Measurements from ENCODE around the gene SLC10A3.

Gene SLC10A3

DNA sequence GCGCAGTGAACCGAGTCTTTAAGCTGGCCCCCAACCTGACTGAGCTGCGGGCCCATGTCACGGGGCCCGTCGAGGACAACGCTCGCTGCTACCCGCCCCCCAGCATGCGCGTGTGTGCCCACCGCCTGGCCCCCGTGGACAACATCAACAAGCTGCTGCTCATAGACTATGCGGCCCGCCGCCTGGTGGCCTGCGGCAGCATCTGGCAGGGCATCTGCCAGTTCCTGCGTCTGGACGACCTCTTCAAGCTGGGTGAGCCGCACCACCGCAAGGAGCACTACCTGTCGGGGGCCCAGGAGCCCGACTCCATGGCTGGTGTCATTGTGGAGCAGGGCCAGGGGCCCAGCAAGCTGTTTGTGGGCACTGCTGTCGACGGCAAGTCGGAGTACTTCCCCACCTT lies 30.1 kb downstream of the SLC10A3 start:
- DNase-seq = no peak

DNA sequence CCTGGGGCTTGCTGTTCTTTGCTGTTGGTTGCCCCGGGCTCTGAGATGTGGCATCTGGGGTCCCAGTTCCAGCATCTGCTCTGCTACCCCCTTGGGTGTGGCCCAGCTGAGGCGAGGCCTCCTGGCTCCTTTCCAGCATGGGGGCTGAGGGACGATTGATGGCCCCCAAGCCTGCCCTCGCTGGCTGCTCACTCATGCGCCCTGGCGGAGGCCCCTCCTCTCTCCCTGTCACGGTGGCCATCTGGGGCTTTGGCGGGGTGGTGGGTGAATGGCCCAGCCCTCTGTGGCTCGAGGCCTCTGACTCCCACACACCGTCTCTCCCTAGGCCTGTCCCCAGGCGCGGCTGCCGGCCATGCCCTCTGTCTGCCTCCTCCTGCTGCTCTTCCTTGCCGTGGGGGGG lies 30.6 kb downstream of the SLC10A3 start:
- DNase-seq = no peak

DNA sequence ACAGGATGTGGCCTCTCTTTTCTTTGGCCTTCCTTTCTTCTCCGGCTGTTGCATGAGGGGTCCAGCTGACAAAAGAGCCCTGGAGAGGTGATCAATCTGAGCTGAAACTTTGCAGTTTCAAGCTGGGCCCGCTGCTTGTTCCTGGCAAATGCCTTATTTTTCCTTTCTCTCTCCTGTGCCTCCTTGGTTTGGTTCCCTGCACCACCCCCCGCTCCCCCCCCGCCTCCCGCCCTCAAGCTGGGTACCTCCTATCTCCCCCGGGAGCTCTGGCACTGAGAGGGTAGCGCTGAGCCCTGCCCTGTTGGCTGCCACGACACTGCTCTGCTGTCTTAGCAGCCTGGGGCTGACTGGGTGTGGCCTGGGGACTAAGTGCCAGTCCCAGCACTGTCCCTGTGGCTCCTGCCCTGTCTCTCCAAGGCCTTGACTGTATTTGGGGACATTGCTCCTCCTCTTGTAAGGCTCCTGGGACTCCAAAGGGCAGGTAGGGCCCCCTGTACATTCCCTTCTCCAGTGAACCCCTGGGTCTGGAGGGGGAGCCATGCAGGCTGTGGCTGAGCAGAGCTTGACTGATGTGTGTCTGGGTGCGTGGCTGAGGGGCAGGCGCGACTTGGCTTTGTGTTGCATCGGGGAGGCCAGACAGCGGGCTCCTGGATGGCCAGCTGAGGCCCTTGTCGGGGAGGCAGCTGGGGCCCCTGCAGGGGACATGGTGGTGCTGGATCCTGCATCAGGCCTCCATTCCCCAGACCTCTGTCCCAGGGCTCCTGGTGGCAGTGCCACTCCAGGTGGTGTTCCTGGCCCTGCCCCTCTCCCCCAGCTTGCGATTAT lies 31.3 kb downstream of the SLC10A3 start:
- no peak for DNase-seq

DNA sequence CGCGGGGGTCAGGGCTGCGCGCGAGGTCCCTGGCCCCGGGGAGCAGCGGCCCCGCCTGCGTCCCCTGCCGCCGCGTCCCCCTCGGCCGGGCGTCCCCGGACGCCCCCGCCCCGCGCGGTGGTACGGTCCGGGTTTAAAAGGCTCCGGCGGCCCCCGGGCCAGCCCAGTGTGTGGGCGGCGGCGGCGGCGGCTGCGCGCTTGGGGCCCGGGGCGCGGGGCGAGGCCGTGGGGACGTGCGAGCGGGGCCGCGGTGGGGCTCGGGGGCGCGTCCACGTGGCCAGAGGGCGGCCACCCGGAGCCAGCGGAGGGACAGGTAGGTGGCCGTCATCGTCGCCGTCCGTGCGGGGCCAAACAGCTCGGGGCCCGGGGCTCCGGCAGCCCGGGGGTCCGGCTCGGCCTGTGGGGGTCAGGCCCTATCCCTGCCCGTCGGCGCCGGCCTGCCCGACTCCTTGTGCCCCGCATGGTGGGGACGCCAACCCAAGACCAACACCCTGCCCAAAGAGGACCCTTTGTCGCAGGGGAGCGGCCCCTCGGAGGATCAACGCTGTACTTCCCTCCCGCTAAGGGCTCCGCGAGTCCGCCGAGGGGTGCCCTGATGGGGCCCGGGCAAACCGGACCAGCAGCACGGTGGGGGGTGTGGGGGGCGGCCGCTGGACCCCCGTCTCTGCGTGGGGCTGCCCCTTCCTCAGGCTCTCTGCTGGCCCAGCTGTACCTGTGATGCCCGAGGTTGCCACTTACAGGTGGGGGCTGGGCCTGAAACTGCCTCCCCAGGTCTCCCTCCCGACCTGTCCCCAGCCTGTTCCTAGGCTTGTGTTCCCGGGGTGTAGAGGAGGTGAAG lies 32.1 kb downstream of the SLC10A3 start, which contains the start of gene PLXNA3:
Gene PLXNA3, plus strand, starts transcription at position 166 of the 838 bp plus-strand sequence. CDS start 1,903 bp downstream, outside the sequence.
- peak; percentile 55 to 69 for DNase-seq

DNA sequence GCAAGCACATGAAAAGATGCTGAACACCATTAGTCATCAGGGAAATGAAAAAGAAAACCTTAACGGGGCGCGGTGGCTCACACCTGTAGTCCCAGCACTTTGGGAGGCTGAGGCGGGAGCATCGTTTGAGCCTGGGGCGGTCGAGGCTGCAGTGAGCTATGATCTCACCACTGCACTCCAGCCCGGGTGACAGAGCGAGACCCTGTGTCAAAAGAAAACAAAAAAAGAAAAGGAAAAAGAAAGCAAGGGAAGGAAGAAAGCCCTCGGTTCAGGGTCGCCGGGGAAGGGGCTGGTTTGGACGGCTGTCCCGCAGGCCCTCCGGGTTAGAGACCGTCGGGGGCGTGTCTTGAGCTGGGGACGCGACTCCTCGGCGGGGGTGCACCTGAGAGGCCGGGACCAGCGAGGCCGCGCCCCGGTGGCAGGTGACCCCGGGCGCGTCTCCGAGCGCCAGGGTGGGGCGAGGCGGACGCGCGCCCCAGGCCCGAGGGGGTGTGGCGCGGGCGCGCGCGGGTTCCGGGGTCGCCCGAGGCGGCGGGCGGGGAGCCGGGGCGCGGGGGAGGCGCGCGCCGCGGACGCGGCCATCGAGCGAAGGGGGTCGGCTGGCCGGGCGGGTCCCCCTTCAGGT lies 32.8 kb downstream of the SLC10A3 start:
- DNase-seq = peak; percentile 32 to 56

DNA sequence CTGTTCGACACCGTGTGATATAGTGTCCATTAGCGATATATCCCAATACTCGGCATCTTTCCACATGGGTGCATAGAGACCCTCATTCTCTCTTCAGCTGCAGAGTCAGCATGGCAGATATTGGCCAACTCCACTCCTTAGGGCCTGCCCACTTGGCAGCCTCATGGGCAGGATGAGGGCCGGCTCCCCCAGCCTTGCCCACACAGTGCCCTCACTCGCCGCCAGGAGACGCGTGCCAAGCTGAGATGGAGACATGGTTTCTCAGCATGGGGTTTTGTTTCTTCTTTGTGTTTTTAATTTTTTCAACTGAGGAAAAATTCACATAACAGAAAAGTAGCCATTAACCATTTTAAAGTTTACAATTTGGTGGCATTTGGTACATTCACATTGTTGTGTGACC lies 37.6 kb downstream of the SLC10A3 start:
- no peak for DNase-seq

DNA sequence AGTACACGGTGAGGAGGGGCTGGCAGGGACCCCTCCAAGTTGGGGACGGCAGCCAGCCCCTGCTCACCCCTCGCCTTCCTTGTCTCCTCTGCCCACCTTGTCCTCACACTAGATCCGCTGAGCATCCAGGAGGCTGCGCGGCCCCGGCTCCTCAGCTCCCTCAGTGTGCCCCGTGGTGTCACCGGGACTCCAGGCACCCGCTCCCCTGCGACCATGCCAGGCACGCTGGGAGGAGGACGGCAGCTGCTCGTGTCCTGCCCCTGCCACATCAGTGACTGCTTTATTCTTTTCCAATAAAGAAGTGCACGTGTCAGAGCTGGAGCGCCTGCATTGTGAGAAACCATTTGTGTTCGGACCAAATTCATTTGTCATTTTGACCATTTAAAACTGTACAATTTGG lies 40.1 kb downstream of the SLC10A3 start:
- no peak for DNase-seq

DNA sequence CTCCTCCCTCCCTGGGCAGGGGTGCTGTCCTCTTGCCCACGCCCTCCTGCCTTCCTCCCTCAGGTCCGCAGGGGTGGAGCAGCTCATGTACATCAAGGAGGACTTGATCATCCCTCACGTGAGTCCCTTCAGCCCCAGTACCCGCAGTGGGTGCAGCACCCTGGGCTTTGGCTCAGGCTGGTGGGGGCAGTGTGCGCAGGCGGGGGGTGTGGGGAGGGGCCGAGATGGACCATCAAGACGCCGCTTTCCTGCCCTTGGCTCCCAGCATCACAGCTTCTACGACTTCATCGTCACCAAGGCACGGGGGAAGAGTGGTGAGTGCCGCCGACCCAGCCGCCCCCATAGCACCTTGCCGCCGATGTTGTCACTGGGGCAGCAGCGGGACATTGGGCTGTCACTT lies 40.8 kb downstream of the SLC10A3 start:
- DNase-seq = no peak

DNA sequence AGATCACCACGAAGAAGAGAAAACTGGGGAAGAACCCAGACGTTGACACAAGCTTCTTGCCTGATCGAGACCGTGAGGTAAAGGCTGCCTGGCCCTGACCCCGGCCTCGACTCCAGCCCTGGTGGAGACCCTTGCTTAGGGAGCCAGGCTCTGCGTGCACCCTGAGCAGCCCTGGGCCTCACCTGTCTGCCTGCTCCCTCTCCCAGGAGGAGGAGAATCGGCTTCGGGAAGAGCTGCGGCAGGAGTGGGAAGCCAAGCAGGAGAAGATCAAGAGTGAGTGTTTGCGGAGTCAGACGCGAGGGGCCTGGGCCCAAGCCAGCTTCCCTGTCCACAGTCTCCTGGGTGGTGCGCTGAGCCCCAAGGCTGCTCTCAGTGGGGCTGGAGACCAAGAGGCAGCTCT lies 41.9 kb downstream of the SLC10A3 start:
- DNase-seq = no peak

DNA sequence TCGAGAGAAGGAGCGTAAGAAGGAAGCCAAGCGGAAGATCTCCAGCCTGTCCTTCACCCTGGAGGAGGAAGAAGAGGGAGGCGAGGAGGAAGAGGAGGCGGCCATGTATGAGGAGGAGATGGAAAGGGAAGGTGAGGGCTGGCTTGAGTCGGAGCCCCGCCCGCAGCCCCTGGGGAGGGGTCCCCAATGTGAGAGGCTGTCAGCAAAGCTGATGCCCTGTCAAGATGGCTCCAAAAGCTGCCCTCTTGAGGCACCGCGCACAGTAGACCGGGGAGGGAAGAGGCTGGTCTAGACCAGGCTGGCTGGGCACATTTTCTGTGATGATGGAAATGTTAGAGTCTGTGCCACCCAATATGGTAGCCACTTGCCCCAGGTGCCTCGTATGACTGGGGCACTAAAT lies 44.0 kb downstream of the SLC10A3 start:
- DNase-seq = no peak

DNA sequence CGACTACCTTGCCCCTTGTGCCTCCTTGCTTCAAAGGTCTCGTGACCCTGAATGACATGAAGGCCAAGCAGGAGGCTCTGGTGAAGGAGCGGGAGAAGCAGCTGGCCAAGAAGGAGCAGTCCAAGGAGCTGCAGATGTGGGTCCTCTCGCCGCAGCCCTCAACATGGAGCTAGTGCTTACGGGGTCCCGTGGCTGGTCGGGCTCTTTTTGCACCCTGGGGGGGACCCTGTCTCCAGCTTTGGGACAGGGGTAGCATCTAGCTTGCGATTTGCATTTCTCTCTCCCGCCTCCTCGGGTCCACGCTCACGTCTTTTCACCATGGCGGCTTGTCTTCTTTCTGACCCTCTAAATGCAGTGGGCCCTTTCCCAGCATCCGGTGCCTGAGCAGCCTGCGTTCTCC lies 44.7 kb downstream of the SLC10A3 start:
- no peak for DNase-seq

DNA sequence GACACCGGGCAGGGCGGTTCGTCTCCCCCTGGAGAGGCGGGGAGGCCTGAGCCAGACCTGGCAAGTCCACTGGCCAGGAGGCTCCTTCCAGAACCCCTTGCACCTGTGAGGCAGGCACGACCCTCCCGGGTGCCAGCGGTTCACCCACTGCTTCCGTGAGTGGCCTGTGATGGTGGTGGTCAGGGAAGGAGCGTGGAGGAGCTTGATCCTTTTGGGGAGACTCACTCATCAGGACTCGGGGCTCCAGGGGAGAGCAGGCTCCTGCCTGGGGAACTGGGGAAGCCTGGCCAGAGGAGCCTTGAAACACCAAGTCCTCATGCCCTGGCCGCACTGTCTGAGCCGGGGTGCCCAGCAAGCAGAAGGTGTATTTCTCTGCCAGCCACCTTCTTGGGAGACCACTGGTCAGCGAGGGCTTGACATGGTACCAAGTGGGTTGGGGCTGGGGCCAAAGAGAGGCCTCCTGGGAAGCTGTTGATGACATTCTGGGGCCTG lies 45.6 kb downstream of the SLC10A3 start:
- no peak for DNase-seq

DNA sequence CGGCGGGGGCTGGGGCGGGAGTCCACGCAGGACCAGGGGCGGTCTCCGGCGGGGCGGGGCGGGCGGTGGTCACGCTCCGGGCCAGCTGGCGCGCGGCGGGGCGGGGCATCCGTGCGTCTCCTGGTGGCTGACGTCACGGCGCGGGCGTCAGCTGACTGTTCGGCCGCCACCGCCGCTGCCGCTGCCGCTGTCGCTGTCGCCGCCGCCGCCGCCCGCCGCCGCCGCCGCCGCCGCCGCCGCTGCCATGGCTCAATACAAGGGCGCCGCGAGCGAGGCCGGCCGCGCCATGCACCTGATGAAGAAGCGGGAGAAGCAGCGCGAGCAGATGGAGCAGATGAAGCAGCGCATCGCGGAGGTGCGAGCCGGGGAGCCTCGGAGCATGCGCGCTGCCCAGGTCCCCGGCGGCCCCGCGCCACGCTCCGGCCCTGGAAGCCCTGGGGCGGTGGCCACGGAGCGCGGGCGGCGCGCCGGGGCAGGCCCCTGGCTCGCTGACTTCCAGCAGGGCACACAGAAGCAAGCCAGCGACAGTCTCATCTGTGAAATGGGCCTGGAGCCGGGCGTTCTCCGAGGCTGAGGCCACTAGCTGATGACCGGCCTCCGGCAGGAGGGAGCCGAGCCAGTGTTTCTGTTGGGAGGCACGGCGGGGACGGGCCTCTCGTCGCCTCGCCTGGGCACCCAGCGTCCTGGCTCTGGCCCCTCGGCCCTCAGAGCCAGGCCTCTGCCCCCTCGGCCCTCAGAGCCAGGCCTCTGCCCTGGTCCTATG lies 46.3 kb downstream of the SLC10A3 start, which contains the start of gene FAM50A:
Gene FAM50A, plus strand, starts transcription at position 150 of the 763 bp plus-strand sequence. Its CDS starts 95 bp downstream, at position 245.
- DNase-seq = peak; percentile 53 to 68

DNA sequence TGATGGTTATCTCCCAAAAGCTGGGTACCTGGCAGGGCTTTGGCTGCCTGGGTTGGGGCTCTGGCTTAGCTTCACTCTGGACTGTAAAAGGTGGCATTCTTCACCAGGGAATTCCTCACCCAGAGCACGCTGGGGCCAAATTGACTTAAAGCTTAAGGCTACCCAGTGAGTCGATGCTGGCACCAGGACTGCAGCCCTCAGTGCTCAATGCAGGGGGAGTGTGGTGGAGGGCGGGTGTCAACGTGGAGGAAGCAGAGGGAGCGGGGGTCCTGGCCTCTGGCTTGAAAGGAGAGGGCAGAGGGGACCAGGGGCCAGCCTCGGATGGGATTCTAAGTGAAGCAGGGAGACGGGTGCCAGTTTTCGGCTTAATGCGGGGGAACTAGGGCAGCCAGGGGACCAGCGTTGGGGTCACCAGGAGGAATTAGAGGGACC lies 46.9 kb downstream of the SLC10A3 start:
- no peak for DNase-seq

DNA sequence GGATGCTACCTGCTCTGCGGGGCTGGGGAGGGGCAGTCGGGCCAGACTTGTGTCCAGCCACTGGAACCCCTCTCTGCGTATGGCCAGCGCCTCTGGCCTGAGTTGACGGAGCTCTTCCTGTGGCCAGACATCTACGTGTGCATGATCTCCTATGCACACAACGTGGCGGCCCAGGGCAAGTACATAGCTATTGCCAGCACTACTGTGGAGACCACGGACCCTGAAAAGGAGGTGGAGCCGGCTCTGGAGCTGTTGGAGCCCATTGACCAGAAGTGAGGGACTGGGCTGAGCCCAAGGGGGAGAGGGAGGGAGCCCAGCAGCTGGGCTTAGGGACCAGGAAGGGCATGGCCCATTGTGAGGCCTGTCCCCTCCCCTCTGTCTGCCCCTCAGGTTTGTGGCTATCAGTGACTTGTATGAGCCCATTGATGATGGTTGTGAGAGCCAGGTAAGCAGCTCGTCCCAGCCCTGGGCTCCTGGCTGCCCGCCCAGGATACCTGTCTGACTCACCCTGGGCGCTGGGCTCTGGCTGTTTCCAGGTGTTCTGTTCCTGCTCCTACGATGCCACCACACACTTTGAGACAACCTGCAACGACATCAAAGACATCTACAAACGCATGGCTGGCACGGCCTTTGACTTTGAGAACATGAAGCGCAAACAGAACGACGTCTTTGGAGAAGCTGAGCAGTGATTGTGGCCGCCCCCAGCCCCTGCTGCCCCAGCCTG lies 48.3 kb downstream of the SLC10A3 start:
- no peak for DNase-seq

DNA sequence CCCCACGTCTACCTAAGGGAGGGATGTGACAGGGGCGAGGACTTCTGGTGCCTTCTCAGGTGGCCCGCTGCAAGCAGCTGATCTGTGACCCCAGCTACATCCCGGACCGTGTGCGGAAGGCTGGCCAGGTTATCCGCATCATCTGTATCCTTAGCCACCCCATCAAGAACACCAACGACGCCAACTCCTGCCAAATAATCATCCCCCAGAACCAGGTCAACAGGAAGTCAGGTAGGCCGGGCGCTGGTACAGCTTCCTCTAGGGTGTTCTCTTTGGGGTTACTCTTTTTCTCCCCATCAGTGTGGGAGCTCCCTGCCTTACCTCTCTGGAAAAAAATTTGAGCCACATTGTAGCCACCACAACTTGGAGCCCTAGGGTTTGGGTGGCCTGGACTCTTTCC lies 48.9 kb downstream of the SLC10A3 start:
- DNase-seq = no peak

DNA sequence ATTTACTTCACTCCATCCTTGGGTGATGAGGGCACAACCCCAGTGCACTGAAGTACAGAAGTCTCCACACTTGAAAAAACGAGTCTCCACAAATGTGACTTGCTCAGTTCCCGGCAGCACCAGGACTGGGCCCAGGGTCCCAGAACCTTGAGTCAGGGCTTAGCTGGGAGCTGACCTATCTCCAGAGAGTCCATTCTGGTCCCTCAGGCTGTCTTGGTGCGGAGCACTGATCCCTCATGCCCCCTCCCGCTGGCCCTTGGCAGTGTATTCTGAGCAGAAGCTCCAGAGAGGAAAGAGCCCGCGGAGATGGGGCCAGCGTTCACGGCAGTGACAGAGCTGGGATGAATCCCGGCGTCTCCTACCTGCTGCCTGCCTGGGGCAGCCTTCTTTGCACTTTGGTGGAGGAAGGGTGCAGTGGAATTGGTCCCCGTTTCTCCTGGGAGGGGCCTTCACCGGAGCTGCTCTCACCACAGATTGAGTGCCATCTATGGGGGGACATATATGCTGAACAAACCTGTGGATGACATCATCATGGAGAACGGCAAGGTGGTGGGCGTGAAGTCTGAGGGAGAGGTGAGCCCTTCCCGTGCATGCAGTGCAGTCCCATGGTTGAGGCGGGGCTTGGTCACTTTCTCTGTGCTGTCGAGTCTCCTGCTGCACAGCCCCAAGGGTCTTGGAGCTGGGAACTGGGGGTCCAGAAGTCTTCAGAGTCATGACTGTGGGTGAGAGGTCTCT lies 49.6 kb downstream of the SLC10A3 start:
- no peak for DNase-seq

DNA sequence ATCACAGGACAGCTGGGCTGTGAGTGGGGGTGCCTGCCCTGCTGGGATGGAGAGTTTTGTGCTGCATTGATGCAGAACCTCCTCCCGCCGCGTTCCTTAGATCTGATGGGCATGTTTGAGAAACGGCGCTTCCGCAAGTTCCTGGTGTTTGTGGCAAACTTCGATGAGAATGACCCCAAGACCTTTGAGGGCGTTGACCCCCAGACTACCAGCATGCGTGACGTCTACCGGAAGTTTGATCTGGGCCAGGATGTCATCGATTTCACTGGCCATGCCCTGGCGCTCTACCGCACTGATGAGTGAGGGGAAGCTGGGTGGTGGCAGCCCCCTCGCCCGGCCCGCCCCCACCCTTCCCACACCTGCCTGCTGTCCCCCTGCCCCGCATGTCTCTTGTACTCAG lies 50.6 kb downstream of the SLC10A3 start:
- no peak for DNase-seq

DNA sequence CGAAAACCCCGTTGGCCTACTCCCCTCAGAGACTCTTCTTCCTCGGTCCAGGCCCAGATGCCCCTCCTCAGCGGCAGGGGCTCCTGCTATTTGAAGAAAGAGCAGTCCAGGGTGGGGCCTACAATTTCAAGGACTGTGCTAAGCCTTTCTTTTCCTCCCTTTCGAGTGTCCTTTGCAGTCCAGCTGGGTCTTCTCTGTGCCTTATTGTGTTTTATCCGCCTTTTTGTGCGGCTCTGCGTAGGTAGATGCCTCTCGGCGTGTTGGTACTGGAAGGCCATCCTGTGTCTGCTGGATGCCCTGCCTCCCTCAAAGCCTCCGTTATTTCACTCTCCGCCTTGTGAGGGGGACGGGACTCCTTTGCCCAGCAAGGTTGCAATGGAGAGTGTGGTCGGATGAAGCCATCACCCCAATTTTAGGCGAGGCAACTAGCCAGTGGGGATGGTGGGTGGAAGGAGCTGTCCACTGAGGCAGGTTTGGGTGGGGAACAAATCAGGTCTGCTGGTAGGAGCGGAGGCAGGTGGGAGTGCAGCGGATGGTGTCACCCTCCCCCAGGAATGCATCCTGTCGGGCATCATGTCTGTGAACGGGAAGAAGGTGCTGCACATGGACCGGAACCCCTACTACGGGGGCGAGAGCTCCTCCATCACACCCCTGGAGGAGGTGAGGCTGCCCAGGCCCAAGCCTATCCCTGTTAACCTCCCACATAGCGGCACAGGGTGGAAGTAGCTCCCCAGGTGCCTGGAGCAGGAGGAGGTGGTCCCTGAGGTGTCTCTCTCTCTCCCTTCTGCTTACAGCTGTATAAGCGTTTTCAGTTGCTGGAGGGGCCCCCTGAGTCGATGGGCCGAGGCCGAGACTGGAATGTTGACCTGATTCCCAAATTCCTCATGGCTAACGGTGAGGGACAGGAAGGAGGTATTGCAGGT lies 52.2 kb downstream of the SLC10A3 start:
- DNase-seq = no peak

Measured in activated CD4-positive, alpha-beta T cell treated with anti-CD3 and anti-CD28 coated beads for 4 hours (primary cell).